GM12865 (cell line): ENCODE data around the gene CD47.

Experiments
- DNase-seq: peaks from one replicate; pipeline ENCODE4 v3.0.0; 2010; ENCODE audit warnings: low read depth
- H3K4me3 ChIP-seq: 2 replicates; pipeline ENCODE4 v1.5.1; 2011; ENCODE audit warnings: mild to moderate bottlenecking, low read depth, low read length, control low read depth
- CTCF ChIP-seq: IDR thresholded peaks from 2 replicates; pipeline ENCODE4 v1.5.1; 2011; ENCODE audit warnings: low read length, control low read depth, low read depth, inconsistent platforms; ENCODE audit not compliant: insufficient read depth; ENCODE audit errors: missing control alignments

The CD47 gene

DNA sequence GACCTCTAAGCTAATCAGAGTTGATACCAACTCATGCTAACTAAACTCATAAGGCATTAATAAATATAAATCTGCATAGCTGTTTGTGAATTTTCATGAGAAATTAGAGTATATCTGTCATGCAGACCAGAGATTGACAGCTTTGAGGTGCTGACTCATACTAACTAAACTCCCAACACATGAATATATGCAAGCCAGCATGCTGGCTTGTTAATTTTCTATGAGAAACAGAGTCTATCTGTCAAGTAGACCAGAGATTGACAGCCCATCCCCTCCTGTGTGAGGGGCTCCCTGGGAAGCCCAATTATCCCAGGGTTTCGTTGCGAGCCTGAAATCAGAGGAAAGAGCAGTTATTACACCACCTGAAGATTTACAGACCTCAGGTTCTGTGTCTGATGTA lies 69.3 kb downstream of the CD47 start:
- DNase-seq = no peak
- H3K4me3 ChIP-seq = no peak overlapping the region
- TF ChIP-seq CTCF = no peak

DNA sequence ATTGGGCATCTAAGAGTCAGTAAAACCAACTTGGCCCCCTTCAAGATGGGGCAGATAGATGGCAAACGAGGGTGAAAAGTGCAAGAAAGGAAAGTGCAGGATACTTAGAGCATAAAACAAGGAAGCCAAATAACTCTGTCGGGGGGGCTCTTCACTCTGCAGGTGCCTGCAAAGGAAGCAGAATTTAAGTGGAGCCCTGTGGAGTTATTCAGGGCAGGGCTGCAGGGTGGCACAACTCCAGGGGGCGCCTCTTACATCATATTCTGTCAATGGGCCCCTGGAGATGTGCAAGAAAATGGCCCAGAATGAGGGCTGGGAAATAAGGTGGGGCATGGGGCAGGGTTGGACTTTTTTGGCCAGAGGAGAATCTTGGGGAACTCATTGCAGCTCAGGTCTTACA lies 69.7 kb downstream of the CD47 start:
- no peak overlapping the region for H3K4me3 ChIP-seq
- no peak for TF ChIP-seq CTCF
- DNase-seq = no peak

DNA sequence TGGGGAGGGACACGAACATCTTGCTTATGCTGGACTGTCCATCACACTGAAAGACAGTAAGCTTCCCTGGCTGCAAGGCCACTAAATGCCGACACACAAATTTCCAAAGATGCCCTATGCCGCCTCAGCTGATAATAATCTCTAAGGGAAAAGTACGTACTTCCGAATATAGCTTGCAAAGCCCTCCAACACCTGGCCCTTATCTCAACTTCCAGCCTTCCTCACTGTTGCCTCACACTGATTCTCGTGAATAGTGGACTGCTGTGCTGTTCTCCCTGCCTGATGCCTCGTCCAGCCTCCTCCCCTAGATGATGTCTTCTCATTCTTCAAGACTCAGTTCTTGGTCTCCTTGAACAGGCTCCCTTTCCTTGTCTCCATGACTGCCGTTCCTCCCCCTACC lies 72.3 kb downstream of the CD47 start:
- no peak for DNase-seq
- no peak for TF ChIP-seq CTCF
- no peak overlapping the region for H3K4me3 ChIP-seq

- no peak overlapping the region for H3K4me3 ChIP-seq
- no peak for DNase-seq
- no peak for TF ChIP-seq CTCF
Measured at GRCh38 chr3:108017587-108017986, 73.2 kb downstream of the CD47 start.

DNA sequence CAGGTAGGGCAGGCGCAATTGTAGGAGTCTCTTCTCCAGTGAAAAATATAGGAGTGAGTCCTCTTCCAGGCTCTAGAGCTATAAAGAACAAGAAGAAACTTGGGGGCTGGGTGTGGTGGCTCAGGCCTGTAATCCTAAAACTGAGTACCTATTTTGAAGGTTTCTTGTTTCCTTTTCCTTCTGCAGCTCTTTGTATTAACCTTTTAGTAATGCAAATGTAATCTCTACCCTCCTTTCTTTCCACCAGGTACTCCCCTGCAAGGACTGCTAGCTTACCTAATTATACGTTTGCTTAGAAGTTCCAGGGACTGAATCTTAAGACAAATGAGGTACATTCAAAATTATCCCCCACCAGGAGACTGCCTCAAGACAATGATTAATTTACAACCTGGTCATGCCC lies 75.9 kb downstream of the CD47 start:
- TF ChIP-seq CTCF = no peak
- no peak overlapping the region for H3K4me3 ChIP-seq
- DNase-seq = no peak

DNA sequence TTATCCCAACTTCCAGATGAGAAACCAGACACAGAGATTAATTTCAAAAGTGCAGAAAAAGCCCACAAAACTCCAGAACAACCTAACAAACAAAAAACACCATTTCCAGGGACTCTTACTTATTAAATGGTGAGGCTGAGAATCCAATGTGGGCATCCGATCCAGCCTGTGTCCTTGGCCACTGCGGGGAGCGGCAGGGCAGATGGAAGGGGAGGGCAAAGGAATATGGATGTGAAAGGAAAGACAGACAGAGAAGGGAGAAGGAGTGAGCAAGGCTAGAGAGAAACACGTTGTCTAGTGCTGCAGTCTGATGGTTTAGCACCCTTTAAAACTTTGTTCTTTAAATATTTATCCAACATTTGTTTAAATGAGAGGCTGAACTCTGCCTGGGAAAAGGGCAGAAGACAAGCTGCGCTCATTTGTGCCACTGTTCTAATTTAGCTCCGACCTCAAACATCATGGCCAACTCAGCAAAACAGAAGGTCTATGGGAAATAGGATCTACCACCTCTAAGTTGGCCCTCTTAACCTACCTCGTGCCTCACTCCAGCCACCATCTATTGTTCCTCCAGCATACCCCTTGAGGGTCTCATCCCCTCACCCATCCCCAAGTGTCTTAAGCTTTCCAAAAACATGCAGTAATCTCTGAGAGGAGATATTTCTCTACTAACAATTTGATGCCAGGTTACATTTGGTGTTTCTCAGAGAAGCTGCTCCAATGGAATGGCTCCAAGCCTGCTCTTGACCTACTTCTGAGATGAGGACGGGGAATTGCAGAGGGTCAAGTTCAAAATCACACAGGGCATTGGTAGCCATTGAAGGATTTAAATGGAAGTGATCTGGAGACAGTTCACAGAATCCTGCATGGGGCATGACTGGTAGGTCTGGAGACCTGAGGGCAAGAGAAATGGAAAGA lies 77.4 kb downstream of the CD47 start:
- no peak for TF ChIP-seq CTCF
- DNase-seq = no peak
- no peak overlapping the region for H3K4me3 ChIP-seq

- TF ChIP-seq CTCF = no peak
- DNase-seq = no peak
- no peak overlapping the region for H3K4me3 ChIP-seq
Measured at GRCh38 chr3:108012304-108012703, 78.5 kb downstream of the CD47 start.
